CD4-positive, alpha-beta T cell treated with Interleukin-1 beta for 1 hour (primary cell): ENCODE results near the gene CMIP.
A peak's percentile ranks its signal among the peaks of the same experiment; 100 is the strongest.

ENCODE experiments used
- DNase-seq, 2 donors: peaks; one replicate each; pipeline ENCODE4 v3.0.0-alpha.2; 2020 to 2022

Gene CMIP

GRCh38 chr16:81629896-81630634, 185.5 kb downstream of the CMIP start:
- no peak for DNase-seq

- no peak for DNase-seq
These were observed 186.0 kb downstream of the CMIP start for GRCh38 chr16:81630635-81631031.

- peak; percentile 75 to 82 for DNase-seq
These were observed 188.0 kb downstream of the CMIP start for GRCh38 chr16:81632392-81633146.

DNA sequence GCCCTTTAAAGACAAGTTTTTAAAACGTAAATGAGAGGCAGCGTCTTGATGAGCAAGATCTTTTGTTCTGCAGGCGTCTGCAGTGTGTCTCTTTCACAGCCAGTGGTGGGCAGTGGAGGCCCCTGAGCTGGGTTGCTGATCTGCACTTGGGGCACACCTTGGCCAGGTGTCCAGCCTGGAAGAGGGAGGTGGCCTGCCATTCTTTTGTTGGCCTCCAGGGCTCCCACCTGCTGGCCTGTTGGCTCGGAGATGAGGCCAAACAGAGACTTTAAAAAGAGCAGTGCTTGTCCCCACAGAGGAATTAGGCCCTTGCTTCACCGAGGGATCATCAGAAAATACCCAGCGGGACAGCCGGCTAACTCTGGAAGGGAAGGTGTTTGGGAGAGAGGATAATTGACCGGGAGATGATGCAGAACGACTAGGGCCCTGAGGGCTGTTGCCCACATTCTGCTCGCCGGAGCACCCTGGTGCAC, 188.6 kb downstream of the CMIP start:
- DNase-seq, result no peak

DNA sequence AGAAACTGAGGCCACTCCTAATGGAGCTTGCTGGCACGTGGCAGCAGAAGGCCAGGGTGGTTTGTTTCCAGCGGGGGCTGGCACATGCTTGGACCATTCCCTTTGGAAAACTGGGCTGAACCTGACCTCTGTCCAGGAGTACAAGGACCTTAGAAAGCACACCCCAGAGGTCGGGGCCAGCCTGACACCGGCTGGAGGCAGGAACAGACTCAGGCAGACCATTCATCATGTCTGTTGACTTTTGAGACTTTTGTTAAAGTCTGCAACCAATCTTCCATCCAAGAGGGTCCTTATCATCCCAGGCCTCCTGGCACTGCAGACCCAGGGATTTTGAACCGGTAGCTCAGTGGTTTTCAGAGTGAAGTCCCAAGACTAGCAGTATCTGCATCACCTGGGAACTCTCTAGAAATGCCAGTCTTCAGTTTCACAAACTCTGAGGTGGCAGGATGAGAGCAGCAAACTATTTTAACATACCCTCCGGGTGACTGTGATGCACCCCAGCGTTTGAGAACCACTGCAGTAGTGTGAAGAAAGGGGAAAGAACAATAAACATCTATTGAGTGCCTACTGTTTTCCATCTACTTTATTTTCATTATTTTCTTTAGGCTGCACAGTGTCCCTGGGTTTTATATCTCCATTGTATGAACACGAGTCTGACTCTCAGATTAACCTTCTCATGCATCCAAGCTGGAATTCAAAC, 189.2 kb downstream of the CMIP start:
- no peak for DNase-seq

GRCh38 chr16:81634380-81635062, 189.9 kb downstream of the CMIP start:
- no peak for DNase-seq

DNA sequence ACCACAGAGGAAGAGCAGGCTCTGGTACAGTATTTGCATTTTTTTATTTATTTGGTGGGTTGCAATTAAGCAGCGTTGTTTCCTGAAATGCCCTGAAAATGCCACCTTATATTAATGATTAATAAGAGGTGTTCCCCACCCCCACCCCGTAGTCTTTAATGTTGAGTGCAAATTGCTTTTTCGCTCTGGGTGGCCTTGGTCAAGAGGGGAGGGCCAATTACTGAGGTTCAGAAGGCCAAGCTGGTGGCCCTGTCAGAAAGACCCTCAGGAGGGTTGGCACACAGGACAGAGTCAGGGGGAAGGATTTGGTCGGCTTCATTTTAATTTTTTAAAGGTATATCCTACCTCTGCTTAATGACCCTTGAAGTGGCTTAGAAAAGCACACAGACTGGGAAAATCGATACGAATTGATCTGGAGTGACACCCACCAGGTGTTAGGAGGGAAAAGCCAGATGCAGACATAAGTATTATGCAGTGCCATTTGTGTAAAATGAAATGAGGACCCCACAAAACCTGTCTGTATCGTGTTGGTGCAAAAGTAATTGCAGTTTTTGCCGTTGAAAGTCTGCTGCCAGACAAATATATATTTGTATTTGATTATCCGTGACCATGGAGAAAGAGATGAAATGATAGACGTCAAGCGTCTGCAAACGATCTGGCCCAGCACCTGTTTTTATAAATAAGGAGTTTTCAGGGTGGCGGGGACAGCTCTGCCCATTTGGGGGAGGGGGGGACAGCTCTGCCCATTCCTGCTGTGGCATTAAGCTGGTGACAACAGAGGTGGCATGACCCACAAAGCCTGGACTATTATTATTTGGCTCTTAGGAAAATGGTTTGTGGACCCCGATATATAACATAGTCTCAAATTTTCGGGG, 190.7 kb downstream of the CMIP start:
- DNase-seq, result no peak

DNA sequence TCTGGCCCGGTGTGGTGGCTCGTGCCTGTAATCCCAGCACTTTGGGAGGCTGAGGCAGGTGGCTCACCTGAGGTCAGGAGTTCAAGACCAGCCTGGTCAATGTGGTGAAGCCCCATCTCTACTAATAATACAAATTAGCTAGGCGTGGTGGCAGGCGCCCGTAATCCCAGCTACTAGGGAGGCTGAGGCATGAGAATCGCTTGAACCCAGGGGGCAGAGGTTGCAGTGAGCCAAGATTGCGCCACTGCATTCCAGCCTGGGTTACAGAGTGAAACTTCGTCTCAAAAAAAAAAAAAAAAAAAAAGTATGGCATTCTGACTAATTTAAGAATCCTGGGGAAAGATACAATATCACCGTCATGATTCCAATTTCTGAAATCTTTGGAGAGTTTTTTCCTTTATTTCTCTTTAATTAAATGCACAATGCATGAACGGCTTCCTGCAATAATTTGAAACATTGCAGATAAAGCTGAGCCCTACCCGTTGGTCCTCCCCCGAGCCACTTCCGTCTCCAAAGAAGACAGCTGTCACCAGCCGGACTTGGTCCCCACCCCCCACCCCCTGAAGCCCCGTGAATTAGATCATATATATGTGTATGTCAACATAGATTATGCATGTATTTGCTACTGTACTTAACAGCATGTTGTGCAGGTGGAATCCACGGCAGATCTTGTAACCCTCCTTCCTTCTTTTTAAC, 191.8 kb downstream of the CMIP start:
- no peak for DNase-seq

- DNase-seq, result no peak
These were observed 193.0 kb downstream of the CMIP start for GRCh38 chr16:81637336-81638235.

DNA sequence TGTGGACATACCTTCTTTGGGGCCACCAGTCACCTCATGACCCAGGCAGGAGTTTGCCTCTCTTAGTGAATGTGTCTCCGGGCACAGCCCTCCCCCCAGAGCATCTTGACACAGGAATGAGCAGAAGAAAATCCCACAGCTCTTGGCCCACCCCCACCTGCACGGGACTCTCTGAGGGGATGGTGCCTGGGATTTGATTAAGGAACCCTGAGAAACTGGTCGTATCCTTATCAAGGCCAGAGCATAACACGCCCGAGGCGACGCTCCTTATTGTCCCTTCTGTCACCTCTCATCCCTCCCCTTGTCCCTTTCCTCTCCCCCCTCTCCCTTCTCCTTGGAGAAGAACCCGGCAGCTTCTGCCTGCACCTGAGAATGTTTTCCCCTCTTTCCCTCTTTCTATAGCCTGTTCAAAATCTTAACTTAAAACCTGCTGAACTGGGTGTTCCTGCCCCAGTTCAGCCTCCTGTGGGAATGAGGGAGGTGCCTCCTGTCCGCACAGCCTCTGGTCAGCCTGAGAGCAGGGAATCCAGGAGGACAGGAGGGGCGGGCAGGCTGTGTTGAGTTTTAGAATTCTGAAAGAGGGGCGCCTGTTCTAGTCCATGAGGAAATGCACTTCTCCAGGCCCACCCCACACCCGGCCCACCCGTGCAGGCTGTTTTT, 193.8 kb downstream of the CMIP start:
- DNase-seq, result no peak

- DNase-seq, result no peak
These were observed 194.7 kb downstream of the CMIP start for GRCh38 chr16:81639348-81639747.

DNA sequence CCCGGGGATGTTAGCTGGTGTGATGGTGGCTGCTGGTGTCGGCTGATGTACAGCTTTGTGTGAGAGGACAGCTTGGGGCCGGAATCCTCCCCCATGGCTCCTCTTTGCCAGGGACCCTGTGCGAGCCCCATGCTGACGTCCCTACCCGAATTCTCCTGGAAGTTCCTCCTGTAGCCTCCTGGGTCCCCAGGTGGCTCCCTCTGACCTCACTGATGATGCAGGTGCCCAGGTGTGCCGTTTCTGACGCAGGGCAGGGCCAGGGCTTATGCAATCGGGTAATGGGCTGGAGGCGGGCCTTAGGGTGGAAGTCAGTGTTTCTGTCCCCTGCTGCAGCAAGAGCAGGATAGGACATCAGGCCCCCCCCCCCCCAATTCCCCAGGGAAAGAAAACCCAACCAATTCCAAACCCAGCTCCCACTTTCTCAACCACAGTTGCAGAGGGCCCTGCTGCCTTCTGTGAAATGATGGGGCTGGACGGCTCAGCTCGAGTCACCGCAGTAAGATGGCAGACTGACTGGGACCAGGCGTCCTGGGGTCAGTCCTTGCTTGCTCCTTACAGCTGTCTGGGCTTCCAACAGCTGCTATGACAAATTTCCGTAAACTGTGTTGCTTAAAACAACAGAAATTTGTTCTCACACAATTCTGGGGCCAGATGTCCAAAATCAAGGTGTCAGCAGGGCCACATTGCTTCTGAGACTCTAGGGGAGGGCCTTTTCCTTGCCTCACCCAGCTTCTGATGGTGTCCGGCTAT, 195.5 kb downstream of the CMIP start:
- DNase-seq, result no peak

DNA sequence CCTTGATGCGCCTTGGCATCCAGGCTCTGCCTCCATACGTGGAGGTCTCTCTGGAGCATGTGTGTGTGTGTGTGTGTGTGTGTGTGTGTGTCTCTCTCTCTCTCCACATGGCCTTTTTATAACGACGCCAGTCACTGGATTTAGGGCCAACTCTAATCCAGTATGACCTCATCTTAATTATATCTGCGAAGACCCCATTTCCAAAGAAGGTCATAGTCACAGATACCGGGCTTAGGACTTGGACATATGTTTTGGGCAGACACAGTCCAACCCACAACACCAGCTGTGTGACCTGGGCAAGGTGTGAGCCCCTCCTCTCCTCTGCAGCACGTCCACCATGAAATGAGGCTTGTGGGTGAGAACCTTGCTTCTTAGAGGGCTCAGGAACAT, 196.1 kb downstream of the CMIP start:
- no peak for DNase-seq

DNA sequence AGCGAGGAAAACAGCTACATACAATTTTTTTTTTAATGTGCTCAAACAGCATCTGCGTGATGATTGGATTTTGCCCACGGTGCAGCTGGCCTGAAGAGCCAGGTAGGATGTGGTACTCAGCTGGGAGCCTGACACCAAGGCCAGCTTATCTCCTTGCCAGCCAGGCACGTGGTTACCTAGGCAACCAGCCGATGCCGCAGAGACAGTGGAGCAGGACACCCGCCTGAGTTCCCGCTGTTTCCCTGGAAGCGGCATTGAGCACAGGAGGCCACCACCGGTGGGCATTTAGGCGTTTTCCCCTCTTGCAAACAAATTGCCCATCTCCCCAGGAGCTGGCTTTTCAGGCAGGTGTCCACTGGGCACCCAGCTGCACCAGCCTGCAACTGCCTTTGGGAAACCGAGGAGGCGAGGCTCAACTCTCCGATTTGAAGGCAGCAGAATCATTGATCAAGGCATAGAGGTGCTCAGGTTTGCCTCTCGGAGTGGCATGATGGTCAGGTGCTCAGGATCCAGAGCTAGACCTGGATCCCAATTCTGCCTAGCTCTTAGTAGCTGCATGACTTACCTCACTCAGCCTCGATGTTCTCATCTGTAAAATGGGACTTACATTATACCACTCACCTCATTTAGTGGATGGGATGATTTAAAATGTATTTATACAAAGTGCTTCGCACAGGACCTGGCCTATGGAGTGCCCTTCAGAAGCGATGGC, 196.9 kb downstream of the CMIP start:
- DNase-seq, result no peak

DNA sequence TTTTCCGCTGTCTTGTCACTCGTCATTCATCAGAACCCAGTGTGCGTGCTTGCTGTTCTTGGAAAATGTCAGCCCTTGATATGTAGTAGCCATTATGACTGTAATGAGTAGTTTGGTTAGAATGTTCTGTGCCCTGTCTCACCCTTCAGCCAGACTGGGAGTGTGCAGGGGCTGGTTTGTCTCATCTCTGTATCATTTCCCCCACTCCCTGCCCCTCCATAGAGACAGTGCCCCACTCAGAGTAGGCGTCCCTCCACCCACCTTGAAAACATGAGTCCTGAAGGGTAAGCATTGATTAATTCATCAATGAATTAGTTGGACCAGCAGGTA, 197.5 kb downstream of the CMIP start:
- DNase-seq, result no peak

DNA sequence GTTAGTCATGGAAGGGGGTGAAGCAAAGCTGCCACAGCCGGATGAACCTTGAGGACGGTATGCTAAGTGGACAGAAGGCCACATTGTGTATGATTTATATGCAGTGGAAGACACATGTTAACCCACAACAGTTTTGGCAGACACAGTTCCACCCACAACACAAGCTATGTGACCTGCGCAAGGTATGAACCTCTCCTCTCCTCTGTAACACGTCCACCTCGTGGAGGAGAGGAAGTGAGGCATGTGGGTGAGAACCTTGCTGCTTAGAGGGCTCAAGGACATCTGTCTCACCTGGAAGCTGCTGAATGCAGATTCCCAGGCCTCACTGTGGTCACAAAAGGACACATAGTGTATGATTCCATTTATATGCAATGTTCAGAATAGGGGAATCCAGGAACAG, 198.3 kb downstream of the CMIP start:
- DNase-seq, result no peak

GRCh38 chr16:81645266-81645694, 200.7 kb downstream of the CMIP start:
- no peak for DNase-seq

- no peak for DNase-seq
These were observed 201.3 kb downstream of the CMIP start for GRCh38 chr16:81645925-81646324.

GRCh38 chr16:81646561-81646960, 202.0 kb downstream of the CMIP start:
- DNase-seq, result no peak
